ENCODE results near the gene MAD1L1.

DNA sequence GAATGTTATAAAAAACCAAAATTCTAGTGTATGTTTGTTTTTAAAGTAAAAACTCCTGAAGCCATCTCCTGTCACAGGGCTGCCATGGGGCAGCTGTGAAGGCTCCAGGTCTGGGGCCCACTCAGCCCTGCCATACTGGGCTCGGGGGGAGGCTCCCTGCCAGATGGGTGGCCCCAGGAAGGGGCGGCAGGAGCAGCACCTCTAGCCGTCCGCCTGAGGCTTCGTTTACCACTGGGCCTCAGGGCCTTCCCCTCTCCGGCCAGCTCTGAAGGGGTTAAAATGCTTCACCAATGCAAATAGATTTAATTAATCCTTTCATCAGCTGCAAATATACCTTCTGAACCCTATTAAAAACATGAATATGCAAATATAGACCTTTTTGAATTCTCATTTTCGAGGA, 423.7 kb downstream of the MAD1L1 start:
- TF ChIP-seq CTCF (IDR thresholded peaks at IDR 0.05): no peak
- TF ChIP-seq POLR2A (IDR thresholded peaks at IDR 0.05): no peak
